C4-2B (cell line): ENCODE data around the gene SERPINA9.

Experiments used
- ZFX ChIP-seq: fragments of 450-650 bp; IDR thresholded peaks from 2 replicates; pipeline ENCODE4 v1.6.1; 2017
- TF ChIP-seq, protein P1 (sequence below): fragments of 450-650 bp; conservative IDR thresholded peaks from 2 replicates; pipeline ENCODE4 v1.5.1; 2017; ENCODE audit warnings: mild to moderate bottlenecking

DNA sequence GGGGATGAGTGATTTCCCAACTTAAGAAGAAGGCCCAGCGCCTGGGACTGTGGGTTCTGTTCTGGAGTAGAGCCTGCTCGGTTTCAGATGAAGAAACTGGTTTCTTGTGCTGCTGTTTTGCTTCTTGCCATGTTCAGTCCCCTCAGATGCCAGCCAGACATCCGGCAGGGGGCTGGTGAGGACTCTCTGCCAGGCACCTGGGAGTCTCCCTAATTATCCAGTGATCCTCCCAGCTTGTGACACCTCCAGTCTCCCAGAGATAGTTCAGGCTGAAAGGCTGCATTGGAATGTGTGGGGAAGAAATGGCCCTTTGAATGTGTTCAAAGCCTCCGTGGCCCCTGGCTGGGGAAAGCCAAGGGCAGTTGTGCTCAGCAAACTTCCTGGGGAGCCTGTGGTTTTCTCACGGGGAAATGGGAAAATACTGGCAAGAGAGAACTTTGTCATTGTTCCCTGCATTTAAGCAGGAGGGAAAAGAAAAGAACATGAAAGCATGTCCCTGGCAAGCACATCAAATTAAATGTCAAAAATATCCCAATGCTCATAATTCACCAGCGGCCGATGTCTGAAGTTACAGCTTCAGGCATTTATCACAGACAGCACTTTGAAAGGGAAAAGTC, 41.8 kb upstream of the SERPINA9 start:
- TF ChIP-seq, protein P1, sequence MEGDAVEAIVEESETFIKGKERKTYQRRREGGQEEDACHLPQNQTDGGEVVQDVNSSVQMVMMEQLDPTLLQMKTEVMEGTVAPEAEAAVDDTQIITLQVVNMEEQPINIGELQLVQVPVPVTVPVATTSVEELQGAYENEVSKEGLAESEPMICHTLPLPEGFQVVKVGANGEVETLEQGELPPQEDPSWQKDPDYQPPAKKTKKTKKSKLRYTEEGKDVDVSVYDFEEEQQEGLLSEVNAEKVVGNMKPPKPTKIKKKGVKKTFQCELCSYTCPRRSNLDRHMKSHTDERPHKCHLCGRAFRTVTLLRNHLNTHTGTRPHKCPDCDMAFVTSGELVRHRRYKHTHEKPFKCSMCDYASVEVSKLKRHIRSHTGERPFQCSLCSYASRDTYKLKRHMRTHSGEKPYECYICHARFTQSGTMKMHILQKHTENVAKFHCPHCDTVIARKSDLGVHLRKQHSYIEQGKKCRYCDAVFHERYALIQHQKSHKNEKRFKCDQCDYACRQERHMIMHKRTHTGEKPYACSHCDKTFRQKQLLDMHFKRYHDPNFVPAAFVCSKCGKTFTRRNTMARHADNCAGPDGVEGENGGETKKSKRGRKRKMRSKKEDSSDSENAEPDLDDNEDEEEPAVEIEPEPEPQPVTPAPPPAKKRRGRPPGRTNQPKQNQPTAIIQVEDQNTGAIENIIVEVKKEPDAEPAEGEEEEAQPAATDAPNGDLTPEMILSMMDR = no peak
- no peak for TF ChIP-seq ZFX
